ENCODE measurements around the gene SNAP25. TPM values are rescaled to one million over a fixed set of nuclear protein-coding genes. Genes with fewer than 3 reads are reported as not detected.

The SNAP25 gene
- total RNA-seq, 1 donor from 2014 or later, result 5.6 TPM

- intact Hi-C loops (cut with DNase I), result no loop called here
- no peaks in the 10 kb centered on the region for H3K4me1 ChIP-seq
- no peak for DNase-seq (ENCODE audit: extremely low spot score in 2 of 2)
- no peaks in the 10 kb centered on the region for H3K36me3 ChIP-seq
- H3K27me3 ChIP-seq, result no peaks in the 10 kb centered on the region
- TF ChIP-seq CTCF (IDR thresholded peaks at IDR 0.05), result no peak
- TF ChIP-seq POLR2AphosphoS5 (IDR thresholded peaks at IDR 0.05; ENCODE audit: insufficient read depth in 1 of 2, low read depth in 1 of 2), result no peak
- no peak for TF ChIP-seq POLR2A (IDR thresholded peaks at IDR 0.05)
- H3K9me3 ChIP-seq, result no peaks in the 10 kb centered on the region
- H3K27ac ChIP-seq, result no peak overlapping the region
- no peak overlapping the region for H3K4me3 ChIP-seq
These were observed 18.2 kb downstream of the SNAP25 start for GRCh38 chr20:10236540-10237533.

GRCh38 chr20:10239954-10240353, 21.3 kb downstream of the SNAP25 start:
- intact Hi-C loops (cut with DNase I), result no loop called here
- Histone ChIP-seq H3K27ac (no peak overlapping the region), H3K4me1 (no peaks in the 10 kb centered on the region), H3K9me3 (no peaks in the 10 kb centered on the region), H3K4me3 (no peak overlapping the region), H3K36me3 (no peaks in the 10 kb centered on the region), H3K27me3 (no peaks in the 10 kb centered on the region)
- no peak for DNase-seq (ENCODE audit: extremely low spot score in 2 of 2)
- no peak for TF ChIP-seq CTCF (IDR thresholded peaks at IDR 0.05)
- no peak for TF ChIP-seq POLR2AphosphoS5 (IDR thresholded peaks at IDR 0.05; ENCODE audit: insufficient read depth in 1 of 2, low read depth in 1 of 2)
- TF ChIP-seq POLR2A (IDR thresholded peaks at IDR 0.05), result no peak

- intact Hi-C loops (cut with DNase I), result no loop called here
These were observed 22.0 kb downstream of the SNAP25 start for GRCh38 chr20:10240655-10241054.

GRCh38 chr20:10242166-10242565, 23.5 kb downstream of the SNAP25 start:
- TF ChIP-seq CTCF (IDR thresholded peaks at IDR 0.05) (no peak), POLR2AphosphoS5 (IDR thresholded peaks at IDR 0.05; ENCODE audit: insufficient read depth in 1 of 2, low read depth in 1 of 2) (no peak), POLR2A (IDR thresholded peaks at IDR 0.05) (no peak)
- H3K27ac ChIP-seq, result no peak overlapping the region
- no peak overlapping the region for H3K4me3 ChIP-seq
- no peaks in the 10 kb centered on the region for H3K36me3 ChIP-seq
- no peak for DNase-seq (ENCODE audit: extremely low spot score in 2 of 2)
- intact Hi-C loops (cut with DNase I), result no loop called here
- H3K4me1 ChIP-seq, result no peaks in the 10 kb centered on the region
- no peaks in the 10 kb centered on the region for H3K9me3 ChIP-seq
- H3K27me3 ChIP-seq, result no peaks in the 10 kb centered on the region

More at GRCh38 chr20:10240655-10241054, 22.0 kb downstream of the SNAP25 start:
- Histone ChIP-seq H3K27me3 (no peaks in the 10 kb centered on the region), H3K27ac (no peak overlapping the region), H3K36me3 (no peaks in the 10 kb centered on the region), H3K9me3 (no peaks in the 10 kb centered on the region), H3K4me1 (no peaks in the 10 kb centered on the region), H3K4me3 (no peak overlapping the region)
- DNase-seq (ENCODE audit: extremely low spot score in 2 of 2), result no peak
- TF ChIP-seq POLR2A (IDR thresholded peaks at IDR 0.05) (no peak), CTCF (IDR thresholded peaks at IDR 0.05) (no peak), POLR2AphosphoS5 (IDR thresholded peaks at IDR 0.05; ENCODE audit: insufficient read depth in 1 of 2, low read depth in 1 of 2) (no peak)

GRCh38 chr20:10247440-10247839, 28.8 kb downstream of the SNAP25 start:
- intact Hi-C loops (cut with DNase I), result no loop called here
- Histone ChIP-seq H3K4me3 (no peak overlapping the region), H3K36me3 (no peaks in the 10 kb centered on the region), H3K4me1 (no peaks in the 10 kb centered on the region), H3K27ac (no peak overlapping the region), H3K9me3 (no peaks in the 10 kb centered on the region), H3K27me3 (no peaks in the 10 kb centered on the region)
- TF ChIP-seq POLR2A (IDR thresholded peaks at IDR 0.05) (no peak), CTCF (IDR thresholded peaks at IDR 0.05) (no peak), POLR2AphosphoS5 (IDR thresholded peaks at IDR 0.05; ENCODE audit: insufficient read depth in 1 of 2, low read depth in 1 of 2) (no peak)
- no peak for DNase-seq (ENCODE audit: extremely low spot score in 2 of 2)

Data from vagina (tissue), 2 donors.